Coronary artery (tissue), 2 donors: ENCODE measurements around the gene FAM110A.
A peak's percentile ranks its signal among the peaks of the same experiment; 100 is the strongest.

Source experiments
- DNase-seq: peaks from one replicate; pipeline ENCODE4 v3.0.0-alpha.2; 2017; ENCODE audit warnings: low spot score
- H3K27ac ChIP-seq, 2 donors: fragments of 200-600 bp; sonication (generic); one replicate each; pipeline ENCODE4 v1.5.1; 2016 to 2019
- H3K4me3 ChIP-seq: fragments of 200-600 bp; sonication (generic); 2 replicates; pipeline ENCODE4 v1.5.1; 2016; ENCODE audit warnings: mild to moderate bottlenecking, moderate library complexity
- TF ChIP-seq, protein P1 (sequence below): fragments of 200-600 bp; sonication (generic); IDR thresholded peaks from one replicate; pipeline ENCODE4 v1.5.1; 2019; ENCODE audit warnings: antibody characterized with exemption

The FAM110A gene

DNA sequence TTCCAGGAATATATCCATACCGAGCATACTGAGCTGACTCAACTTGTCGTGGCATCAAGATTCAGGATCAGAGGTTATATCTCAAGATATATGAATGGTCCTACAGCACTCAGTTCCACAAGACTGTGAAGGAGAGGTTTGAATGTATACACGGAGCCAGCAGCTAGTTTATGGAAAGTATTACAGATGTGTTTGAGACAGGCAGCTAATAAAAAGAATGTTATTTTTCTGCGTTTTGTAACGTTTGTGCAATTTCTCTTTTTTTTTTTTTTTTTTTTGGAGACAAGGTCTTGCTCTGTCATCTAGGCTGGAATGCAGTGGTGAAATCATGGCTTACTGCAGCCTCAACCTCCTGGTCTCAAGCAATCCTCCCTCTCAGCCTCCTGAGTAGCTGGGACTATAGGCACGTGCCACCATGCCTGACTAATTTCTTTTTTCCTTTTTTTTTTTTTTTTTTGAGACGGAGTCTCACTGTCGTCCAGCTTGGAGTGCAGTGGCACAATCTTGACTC is 3.4 kb upstream of the FAM110A start:
- Histone ChIP-seq H3K27ac (no peak overlapping the region), H3K4me3 (no peak overlapping the region)
- TF ChIP-seq, protein P1, sequence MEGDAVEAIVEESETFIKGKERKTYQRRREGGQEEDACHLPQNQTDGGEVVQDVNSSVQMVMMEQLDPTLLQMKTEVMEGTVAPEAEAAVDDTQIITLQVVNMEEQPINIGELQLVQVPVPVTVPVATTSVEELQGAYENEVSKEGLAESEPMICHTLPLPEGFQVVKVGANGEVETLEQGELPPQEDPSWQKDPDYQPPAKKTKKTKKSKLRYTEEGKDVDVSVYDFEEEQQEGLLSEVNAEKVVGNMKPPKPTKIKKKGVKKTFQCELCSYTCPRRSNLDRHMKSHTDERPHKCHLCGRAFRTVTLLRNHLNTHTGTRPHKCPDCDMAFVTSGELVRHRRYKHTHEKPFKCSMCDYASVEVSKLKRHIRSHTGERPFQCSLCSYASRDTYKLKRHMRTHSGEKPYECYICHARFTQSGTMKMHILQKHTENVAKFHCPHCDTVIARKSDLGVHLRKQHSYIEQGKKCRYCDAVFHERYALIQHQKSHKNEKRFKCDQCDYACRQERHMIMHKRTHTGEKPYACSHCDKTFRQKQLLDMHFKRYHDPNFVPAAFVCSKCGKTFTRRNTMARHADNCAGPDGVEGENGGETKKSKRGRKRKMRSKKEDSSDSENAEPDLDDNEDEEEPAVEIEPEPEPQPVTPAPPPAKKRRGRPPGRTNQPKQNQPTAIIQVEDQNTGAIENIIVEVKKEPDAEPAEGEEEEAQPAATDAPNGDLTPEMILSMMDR = no peak
- peak; percentile 11 for DNase-seq

DNA sequence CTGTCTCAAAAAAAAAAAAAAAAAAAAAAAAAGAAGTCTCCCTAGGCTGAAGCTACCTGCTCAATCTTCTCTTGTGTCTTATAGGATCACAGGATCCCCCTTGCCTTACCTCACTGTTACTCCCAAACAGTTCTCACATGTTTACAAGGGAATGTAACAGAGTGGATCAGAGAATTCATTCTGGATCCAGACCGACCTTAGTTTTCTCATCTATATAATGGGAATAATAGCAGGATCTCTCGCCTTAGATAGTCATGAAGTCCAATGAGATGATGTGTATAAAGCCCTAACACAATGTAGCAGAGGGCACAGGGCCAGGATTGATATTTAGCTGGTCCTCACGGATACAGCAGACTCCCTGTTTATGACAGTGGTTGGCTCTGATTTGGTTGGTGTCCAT is 2.3 kb upstream of the FAM110A start:
- DNase-seq = no peak
- TF ChIP-seq, protein P1 = no peak
- H3K27ac ChIP-seq = no peak overlapping the region

DNA sequence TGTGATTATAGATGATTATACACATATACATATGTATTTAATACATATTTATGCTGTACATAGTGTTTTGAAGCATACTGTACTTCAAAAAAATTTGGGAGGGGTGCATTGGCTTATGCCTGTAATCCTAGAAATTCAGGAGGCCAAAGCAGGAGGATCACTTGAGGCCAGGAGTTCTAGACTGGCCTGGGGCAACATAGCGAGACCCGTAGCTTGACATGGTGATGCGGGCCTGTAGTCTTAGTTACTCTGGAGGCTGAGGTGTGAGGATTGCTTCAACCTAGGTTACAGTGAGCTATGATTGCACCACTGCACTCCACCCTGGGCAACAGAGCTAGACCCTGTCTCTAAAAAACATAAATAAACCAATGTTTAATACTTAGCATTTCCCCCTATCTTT is 1.6 kb upstream of the FAM110A start:
- no peak overlapping the region for H3K4me3 ChIP-seq
- DNase-seq = no peak
- no peak overlapping the region for H3K27ac ChIP-seq
- TF ChIP-seq, protein P1 = no peak

More for the DNA sequence above, 2.3 kb upstream of the FAM110A start:
- no peak overlapping the region for H3K4me3 ChIP-seq

DNA sequence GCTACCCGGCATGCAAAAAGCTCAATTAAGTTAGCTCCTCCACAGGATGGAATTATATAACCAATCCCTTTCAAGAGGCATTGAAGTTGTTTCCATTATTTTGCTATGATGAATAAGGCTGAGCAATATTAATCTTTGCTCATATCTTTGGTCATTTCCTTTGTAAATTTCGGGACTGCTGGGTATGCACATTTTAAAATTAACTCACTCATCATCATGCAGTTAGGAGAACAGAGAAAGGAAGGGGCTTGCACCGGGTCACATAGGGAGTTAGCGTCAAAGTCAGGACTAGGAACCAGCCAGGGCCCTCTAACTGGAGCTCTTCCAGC is 430 bp upstream of the FAM110A start:
- TF ChIP-seq, protein P1 = no peak
- H3K27ac ChIP-seq = peak overlapping the region; percentile 57 to 89
- H3K4me3 ChIP-seq = peak overlapping the region; percentile 96
- DNase-seq = no peak

DNA sequence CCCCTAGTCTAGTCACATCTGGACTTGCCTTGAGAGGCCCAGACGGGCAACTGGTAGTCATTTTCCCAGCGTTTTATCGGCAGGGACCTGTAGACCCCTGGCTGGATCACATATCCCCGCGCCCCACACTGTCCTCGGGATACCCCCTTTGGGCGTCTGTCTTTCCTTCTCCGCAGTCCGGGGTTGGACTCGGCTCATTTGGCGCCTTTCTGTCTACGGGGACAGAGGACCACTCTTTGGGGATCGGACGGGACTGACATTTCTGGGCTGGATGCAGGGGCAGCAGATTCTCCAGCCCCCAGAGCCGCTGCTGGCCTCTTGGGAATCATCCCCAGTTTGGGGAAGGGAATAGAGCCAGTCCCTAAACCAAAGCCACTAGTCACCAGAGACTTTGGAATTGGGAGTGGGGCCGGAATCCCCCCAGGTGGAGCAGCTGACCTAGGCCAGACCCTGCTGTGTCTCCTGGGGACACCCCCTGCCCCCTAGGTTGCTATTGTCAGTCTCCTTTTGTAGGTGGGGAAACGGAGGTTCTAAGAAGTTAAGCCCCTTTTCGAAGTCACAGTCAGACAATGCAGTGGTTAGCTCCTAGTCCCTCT is 734 bp downstream of the FAM110A start:
- TF ChIP-seq, protein P1 = no peak
- H3K4me3 ChIP-seq = peak overlapping the region; percentile 96
- DNase-seq = no peak
- peak overlapping the region; percentile 57 to 89 for H3K27ac ChIP-seq

DNA sequence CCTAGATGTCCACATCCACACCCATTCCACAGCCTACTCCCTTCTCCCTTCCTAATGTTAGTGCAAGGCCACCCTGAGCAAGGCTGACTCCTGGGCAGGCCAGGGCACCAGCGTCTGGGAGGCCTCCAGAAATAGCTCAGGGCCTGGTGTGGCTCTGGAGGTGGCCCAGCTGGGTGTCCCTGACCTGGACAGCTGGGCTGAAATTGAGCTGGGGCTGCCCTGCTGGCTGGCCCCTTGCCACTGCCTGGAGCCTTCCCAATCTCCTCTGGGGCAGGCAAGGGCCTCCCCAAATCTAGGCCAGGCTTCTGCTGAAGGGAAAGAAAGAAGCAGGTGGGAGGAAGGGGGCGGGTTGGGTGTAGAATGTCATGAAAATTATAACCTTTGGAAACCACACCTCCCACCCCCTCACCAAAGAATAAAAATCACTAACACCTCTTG is 2.1 kb downstream of the FAM110A start:
- TF ChIP-seq, protein P1 = no peak
- no peak for DNase-seq
- peak overlapping the region in 1 of 2 donors; percentile 15 for H3K27ac ChIP-seq
- H3K4me3 ChIP-seq = peak overlapping the region; percentile 6

DNA sequence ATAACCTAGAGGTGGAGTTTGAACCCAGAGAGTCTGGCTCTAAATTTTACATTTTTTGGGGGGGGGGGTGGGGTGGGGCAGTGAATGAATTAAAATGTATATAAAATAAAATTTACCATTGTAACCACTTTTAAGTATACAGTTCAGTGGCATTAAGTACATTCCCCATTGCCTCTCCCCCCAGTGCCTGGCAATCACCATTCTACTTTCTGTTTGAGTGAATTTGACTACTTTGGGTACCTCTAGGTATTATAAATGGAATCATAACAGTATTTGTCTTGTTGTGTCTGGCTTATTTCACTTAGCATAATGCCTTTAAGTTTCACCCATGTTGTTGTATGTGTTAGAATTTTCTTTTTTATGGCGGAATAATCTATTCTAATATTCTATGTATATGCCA is 2.7 kb downstream of the FAM110A start:
- TF ChIP-seq, protein P1 = no peak
- Histone ChIP-seq H3K27ac (no peak overlapping the region), H3K4me3 (no peak overlapping the region)
- DNase-seq = no peak
